Neural progenitor cell (in vitro differentiated cells): Measurements from ENCODE around the gene HMX1.

Experiments
- CTCF ChIP-seq: fragments of 200-600 bp; sonication (generic); IDR thresholded peaks from 2 replicates; pipeline ENCODE4 v1.5.1; 2017; ENCODE audit warnings: antibody characterized with exemption, mild to moderate bottlenecking
- EZH2 ChIP-seq: fragments of 200-600 bp; sonication (generic); IDR thresholded peaks from 2 replicates; pipeline ENCODE4 v1.6.1; 2017; ENCODE audit warnings: antibody characterized with exemption, mild to moderate bottlenecking, moderate library complexity

GRCh38 chr4:8908206-8908893 lies 36.7 kb upstream of the HMX1 start:
- TF ChIP-seq CTCF (no peak), EZH2 (no peak)
